ENCODE measurements around the gene RCC1.

The RCC1 gene

DNA sequence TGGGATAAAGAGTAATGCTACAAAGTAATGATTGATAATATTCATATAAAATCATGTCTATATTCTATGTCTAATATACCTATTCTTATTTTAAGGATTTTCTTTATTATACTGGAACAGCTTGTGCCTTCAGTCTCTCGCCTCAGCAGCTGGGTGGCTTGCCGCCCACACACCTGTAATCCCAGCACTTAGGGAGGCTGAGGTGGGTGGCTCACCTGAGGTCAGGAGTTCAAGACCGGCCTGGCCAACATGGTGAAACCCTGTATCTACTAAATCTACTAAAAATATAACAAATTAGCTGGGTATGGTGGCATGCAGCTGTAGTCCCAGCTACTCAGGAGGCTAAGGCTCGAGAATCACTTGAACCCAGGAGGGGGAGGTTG is 39.4 kb downstream of the RCC1 start:
- H4K20me1 ChIP-seq (ENCODE audit: insufficient read depth, low read length), result no peaks in the 10 kb centered on the region
- TF ChIP-seq EZH2 (IDR thresholded peaks at IDR 0.05; ENCODE audit: borderline replicate concordance, low read depth, low read length, severe bottlenecking), result no peak
- TF ChIP-seq, protein P1, sequence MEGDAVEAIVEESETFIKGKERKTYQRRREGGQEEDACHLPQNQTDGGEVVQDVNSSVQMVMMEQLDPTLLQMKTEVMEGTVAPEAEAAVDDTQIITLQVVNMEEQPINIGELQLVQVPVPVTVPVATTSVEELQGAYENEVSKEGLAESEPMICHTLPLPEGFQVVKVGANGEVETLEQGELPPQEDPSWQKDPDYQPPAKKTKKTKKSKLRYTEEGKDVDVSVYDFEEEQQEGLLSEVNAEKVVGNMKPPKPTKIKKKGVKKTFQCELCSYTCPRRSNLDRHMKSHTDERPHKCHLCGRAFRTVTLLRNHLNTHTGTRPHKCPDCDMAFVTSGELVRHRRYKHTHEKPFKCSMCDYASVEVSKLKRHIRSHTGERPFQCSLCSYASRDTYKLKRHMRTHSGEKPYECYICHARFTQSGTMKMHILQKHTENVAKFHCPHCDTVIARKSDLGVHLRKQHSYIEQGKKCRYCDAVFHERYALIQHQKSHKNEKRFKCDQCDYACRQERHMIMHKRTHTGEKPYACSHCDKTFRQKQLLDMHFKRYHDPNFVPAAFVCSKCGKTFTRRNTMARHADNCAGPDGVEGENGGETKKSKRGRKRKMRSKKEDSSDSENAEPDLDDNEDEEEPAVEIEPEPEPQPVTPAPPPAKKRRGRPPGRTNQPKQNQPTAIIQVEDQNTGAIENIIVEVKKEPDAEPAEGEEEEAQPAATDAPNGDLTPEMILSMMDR (IDR thresholded peaks at IDR 0.05; ENCODE audit: borderline replicate concordance, extremely low read depth, low read length, poor library complexity, severe bottlenecking), result no peak
- DNase-seq, result no peak
- no peak overlapping the region for H2AFZ ChIP-seq (ENCODE audit: low read depth, low read length)
- no peak for ATAC-seq (ENCODE audit: insufficient read depth, low read depth)
- no peaks in the 10 kb centered on the region for H3K4me1 ChIP-seq (ENCODE audit: insufficient read depth, low read length)
- no peak overlapping the region for H3K4me3 ChIP-seq (ENCODE audit: low read depth in 1 of 2, low read length in 2 of 2)
- no peaks in the 10 kb centered on the region for H3K36me3 ChIP-seq (ENCODE audit: insufficient read depth, low read length)
- H3K79me2 ChIP-seq (ENCODE audit: insufficient read depth, low read length), result no peaks in the 10 kb centered on the region
- H3K4me2 ChIP-seq (ENCODE audit: insufficient read depth, low read length), result no peak overlapping the region
- no peaks in the 10 kb centered on the region for H3K9me3 ChIP-seq (ENCODE audit: insufficient read depth, low read length, severe bottlenecking)
- H3K27ac ChIP-seq (ENCODE audit: low read length), result no peak overlapping the region
- no peak overlapping the region for H3K9ac ChIP-seq (ENCODE audit: low read depth, low read length)
- H3K27me3 ChIP-seq (ENCODE audit: insufficient read depth, low read length, poor library complexity), result no peaks in the 10 kb centered on the region

- no peaks in the 10 kb centered on the region for H3K27me3 ChIP-seq (ENCODE audit: insufficient read depth, low read length, poor library complexity)
- TF ChIP-seq, protein P1 (IDR thresholded peaks at IDR 0.05; ENCODE audit: borderline replicate concordance, extremely low read depth, low read length, poor library complexity, severe bottlenecking), result no peak
- no peak for TF ChIP-seq EZH2 (IDR thresholded peaks at IDR 0.05; ENCODE audit: borderline replicate concordance, low read depth, low read length, severe bottlenecking)
- no peak overlapping the region for H3K4me2 ChIP-seq (ENCODE audit: insufficient read depth, low read length)
- H3K27ac ChIP-seq (ENCODE audit: low read length), result no peak overlapping the region
- H3K9me3 ChIP-seq (ENCODE audit: insufficient read depth, low read length, severe bottlenecking), result no peaks in the 10 kb centered on the region
- H3K36me3 ChIP-seq (ENCODE audit: insufficient read depth, low read length), result no peaks in the 10 kb centered on the region
- ATAC-seq (ENCODE audit: insufficient read depth, low read depth) (no peak), DNase-seq (no peak)
- H2AFZ ChIP-seq (ENCODE audit: low read depth, low read length), result no peak overlapping the region
- no peak overlapping the region for H3K4me3 ChIP-seq (ENCODE audit: low read depth in 1 of 2, low read length in 2 of 2)
- peaks cover 5% of the 10 kb centered on the region for H3K79me2 ChIP-seq (ENCODE audit: insufficient read depth, low read length)
- peaks cover 13% of the 10 kb centered on the region for H3K4me1 ChIP-seq (ENCODE audit: insufficient read depth, low read length)
- H4K20me1 ChIP-seq (ENCODE audit: insufficient read depth, low read length), result no peaks in the 10 kb centered on the region
- no peak overlapping the region for H3K9ac ChIP-seq (ENCODE audit: low read depth, low read length)
Measured at GRCh38 chr1:28548318-28548717, 42.5 kb downstream of the RCC1 start.

GRCh38 chr1:28551381-28551780 is 45.5 kb downstream of the RCC1 start:
- H3K27ac ChIP-seq (ENCODE audit: low read length), result no peak overlapping the region
- peaks cover 20% of the 10 kb centered on the region for H3K79me2 ChIP-seq (ENCODE audit: insufficient read depth, low read length)
- ATAC-seq (ENCODE audit: insufficient read depth, low read depth) (no peak), DNase-seq (no peak)
- no peaks in the 10 kb centered on the region for H3K27me3 ChIP-seq (ENCODE audit: insufficient read depth, low read length, poor library complexity)
- H3K4me3 ChIP-seq (ENCODE audit: low read depth in 1 of 2, low read length in 2 of 2), result no peak overlapping the region
- no peak overlapping the region for H3K9ac ChIP-seq (ENCODE audit: low read depth, low read length)
- H3K4me1 ChIP-seq (ENCODE audit: insufficient read depth, low read length), result peaks cover 23% of the 10 kb centered on the region
- TF ChIP-seq, protein P1 (IDR thresholded peaks at IDR 0.05; ENCODE audit: borderline replicate concordance, extremely low read depth, low read length, poor library complexity, severe bottlenecking), result no peak
- TF ChIP-seq EZH2 (IDR thresholded peaks at IDR 0.05; ENCODE audit: borderline replicate concordance, low read depth, low read length, severe bottlenecking), result no peak
- H4K20me1 ChIP-seq (ENCODE audit: insufficient read depth, low read length), result no peaks in the 10 kb centered on the region
- peak overlapping the region; percentile 87; the same call in 1 of the 2 replicates for H3K4me2 ChIP-seq (ENCODE audit: insufficient read depth, low read length)
- peaks cover 8% of the 10 kb centered on the region for H3K36me3 ChIP-seq (ENCODE audit: insufficient read depth, low read length)
- H2AFZ ChIP-seq (ENCODE audit: low read depth, low read length), result peak overlapping the region; percentile 85; the same call in 1 of the 2 replicates
- H3K9me3 ChIP-seq (ENCODE audit: insufficient read depth, low read length, severe bottlenecking), result no peaks in the 10 kb centered on the region
